T-helper 1 cell treated with Interleukin-12 subunit alpha and Interleukin-12 subunit beta and Interleukin-4 antibody, amounts not matched to agents 30 μg/mL and 1 μg/mL, for 36 hours (primary cell): Measurements from ENCODE around the gene GPN1.
A peak's percentile ranks its signal among the peaks of the same experiment; 100 is the strongest.

Source experiments
- H3K27ac Mint-ChIP-seq: one replicate; pipeline ENCODE4 v1.8.0; 2021; ENCODE audit warnings: mild to moderate bottlenecking, mixed read lengths
- H3K27me3 Mint-ChIP-seq: one replicate; pipeline ENCODE4 v1.8.0; 2021; ENCODE audit warnings: low read depth, mixed read lengths
- H3K36me3 Mint-ChIP-seq: one replicate; pipeline ENCODE4 v1.8.0; 2021; ENCODE audit warnings: low read depth, mixed read lengths
- H3K4me1 Mint-ChIP-seq: one replicate; pipeline ENCODE4 v1.8.0; 2021; ENCODE audit warnings: low read depth, mixed read lengths
- H3K4me3 Mint-ChIP-seq: one replicate; pipeline ENCODE4 v1.8.0; 2021; ENCODE audit warnings: mild to moderate bottlenecking, moderate library complexity, mixed read lengths
- H3K9me3 Mint-ChIP-seq: one replicate; pipeline ENCODE4 v1.8.0; 2021; ENCODE audit warnings: mixed read lengths

GPN1 gene

DNA sequence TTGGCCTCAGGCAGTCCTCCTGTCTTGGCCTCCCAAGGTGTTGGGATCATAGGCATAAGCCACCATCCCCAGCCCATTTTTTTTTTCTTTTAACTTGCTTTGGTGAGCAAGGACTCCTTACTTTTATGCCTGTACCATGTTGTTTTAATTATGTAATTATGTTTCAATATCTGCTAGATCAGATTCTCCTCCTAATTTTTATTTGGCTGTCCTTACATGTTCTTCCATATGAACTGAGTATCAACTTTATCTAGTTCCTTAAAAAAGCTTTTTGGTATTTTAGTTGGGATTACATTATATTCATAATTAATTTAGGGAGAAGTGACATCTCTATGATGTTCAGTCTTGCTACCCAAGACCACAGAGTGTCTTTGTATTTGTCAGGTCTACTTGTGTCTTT, 16.3 kb downstream of the GPN1 start:
- Mint-ChIP-seq H3K9me3 (no peaks in the 10 kb centered on the region), H3K27me3 (no peaks in the 10 kb centered on the region), H3K4me1 (peaks cover 3% of the 10 kb centered on the region), H3K27ac (no peak overlapping the region), H3K4me3 (no peak overlapping the region), H3K36me3 (peaks cover 35% of the 10 kb centered on the region)

DNA sequence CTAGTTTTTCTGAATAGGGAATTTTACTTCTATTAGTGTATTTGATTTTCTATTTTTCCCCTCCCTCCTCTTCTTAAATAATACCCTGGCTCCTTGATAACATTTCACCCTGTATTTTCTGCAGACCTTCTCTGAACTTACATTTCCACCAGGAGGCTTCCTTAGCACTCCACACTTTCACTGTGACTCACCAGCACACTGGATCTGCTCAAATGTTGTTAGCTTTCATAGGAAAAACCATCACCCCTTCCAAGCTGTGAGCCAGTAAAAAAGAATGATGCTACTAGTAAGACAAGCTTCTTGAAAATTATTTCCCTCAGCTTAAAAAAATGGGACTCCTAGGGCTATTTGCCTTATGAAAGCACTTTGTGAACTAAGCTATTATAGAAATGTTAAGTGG, 18.4 kb downstream of the GPN1 start:
- H3K4me3 Mint-ChIP-seq: no peak overlapping the region
- no peak overlapping the region for H3K27ac Mint-ChIP-seq
- H3K9me3 Mint-ChIP-seq: no peaks in the 10 kb centered on the region
- H3K36me3 Mint-ChIP-seq: peaks cover 34% of the 10 kb centered on the region
- H3K4me1 Mint-ChIP-seq: peaks cover 3% of the 10 kb centered on the region
- H3K27me3 Mint-ChIP-seq: no peaks in the 10 kb centered on the region

DNA sequence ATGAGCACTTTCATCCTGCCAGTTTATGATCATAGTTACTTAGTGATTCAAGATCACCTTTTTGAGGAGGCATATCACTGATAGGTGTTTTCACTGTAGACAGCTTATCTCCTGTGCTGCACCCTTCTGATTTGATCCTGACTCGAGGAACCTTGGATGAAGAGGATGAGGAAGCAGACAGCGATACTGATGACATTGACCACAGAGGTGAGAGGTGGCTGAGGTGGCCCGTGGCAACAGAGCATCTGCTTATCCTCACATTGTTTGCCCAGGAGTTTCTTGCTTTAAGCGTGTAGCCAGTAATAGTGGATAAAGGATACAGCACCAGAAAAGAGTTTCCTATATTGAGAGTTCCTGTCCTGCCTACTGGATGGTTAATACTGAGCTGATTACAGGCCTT, 18.9 kb downstream of the GPN1 start:
- H3K4me1 Mint-ChIP-seq: peaks cover 3% of the 10 kb centered on the region
- H3K27me3 Mint-ChIP-seq: no peaks in the 10 kb centered on the region
- no peak overlapping the region for H3K4me3 Mint-ChIP-seq
- peaks cover 37% of the 10 kb centered on the region for H3K36me3 Mint-ChIP-seq
- H3K9me3 Mint-ChIP-seq: no peaks in the 10 kb centered on the region
- no peak overlapping the region for H3K27ac Mint-ChIP-seq

DNA sequence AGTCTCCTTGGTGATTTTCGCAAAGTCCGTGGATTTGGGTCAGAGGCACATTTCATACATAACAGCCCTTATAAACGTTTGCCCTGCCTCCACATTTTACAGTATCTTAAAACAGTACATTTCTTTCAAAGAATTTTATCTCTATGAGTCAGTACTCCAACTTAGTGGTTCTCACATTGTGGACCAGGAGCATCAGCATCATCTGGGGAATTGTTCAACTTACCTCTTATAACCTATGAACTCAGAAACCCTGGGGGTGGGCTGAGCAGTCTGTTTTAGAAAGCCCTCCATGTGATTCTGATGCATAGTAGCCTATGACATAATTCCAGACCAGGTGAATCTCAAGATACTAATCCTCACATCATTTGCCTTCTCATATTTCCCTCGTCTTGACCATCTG, 22.2 kb downstream of the GPN1 start:
- Mint-ChIP-seq H3K4me3 (no peak overlapping the region), H3K4me1 (peaks cover 3% of the 10 kb centered on the region), H3K36me3 (peaks cover 49% of the 10 kb centered on the region), H3K27me3 (no peaks in the 10 kb centered on the region), H3K27ac (no peak overlapping the region), H3K9me3 (no peaks in the 10 kb centered on the region)

DNA sequence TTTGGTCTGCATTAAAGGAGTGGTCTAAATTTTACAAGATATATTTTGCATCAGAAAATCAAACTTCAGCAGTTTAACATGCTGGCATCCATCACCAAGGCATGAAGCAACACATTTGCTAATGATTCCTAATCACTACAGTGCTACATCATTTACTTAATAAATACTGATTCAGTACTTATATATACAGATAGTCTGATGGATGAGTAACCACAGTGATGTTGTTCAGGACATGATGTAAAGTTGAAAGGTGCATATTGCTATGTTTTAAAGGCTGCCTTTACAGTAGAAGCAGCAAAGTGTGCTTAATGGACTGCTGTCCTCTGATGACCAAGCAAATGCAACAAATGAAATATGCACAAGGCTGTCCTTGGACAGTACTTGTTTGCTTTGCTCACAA, 23.5 kb downstream of the GPN1 start:
- no peaks in the 10 kb centered on the region for H3K27me3 Mint-ChIP-seq
- H3K27ac Mint-ChIP-seq: no peak overlapping the region
- peaks cover 48% of the 10 kb centered on the region for H3K36me3 Mint-ChIP-seq
- no peaks in the 10 kb centered on the region for H3K9me3 Mint-ChIP-seq
- H3K4me1 Mint-ChIP-seq: peaks cover 3% of the 10 kb centered on the region
- H3K4me3 Mint-ChIP-seq: no peak overlapping the region

DNA sequence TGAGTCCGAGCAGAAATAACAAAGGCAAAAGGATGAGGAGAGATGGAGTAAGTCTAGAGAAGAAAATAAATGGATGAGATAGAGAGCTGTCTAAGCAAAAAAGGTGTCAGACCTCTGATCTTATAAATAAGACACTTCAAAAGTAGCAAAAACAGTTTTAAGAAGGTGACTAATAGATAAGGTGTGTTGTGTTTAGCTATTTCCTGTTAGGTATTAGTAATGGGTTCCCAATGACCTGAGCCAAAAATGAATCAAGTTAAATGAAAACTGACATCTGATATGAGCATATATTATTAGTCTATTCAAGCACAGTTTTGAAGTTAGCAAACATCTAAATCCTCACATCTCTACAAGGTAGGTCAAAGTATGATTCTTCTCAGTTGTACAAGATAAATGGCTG, 23.9 kb downstream of the GPN1 start:
- Mint-ChIP-seq H3K9me3 (no peaks in the 10 kb centered on the region), H3K4me3 (no peak overlapping the region), H3K4me1 (peaks cover 3% of the 10 kb centered on the region), H3K27me3 (no peaks in the 10 kb centered on the region), H3K27ac (no peak overlapping the region), H3K36me3 (peaks cover 44% of the 10 kb centered on the region)

DNA sequence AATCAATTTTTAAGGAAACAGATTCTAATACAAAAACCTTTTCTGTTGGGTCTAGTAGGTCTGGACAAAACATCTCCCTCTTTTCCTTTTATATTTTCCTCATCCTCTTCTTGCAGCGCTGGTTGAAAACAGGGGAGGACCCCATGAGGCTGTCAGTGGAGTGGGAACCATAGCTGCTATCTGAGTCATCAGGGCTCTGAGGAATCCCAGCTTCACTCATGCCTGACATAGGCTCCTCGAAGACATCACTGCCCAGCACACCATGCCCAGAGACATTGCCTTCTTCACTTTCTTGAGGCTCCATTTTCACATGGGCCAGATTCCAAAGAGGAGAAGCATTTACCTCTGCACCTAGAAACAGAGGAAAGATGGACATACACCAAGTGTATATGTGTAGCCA, 24.5 kb downstream of the GPN1 start:
- H3K4me3 Mint-ChIP-seq: no peak overlapping the region
- peaks cover 3% of the 10 kb centered on the region for H3K4me1 Mint-ChIP-seq
- H3K27me3 Mint-ChIP-seq: no peaks in the 10 kb centered on the region
- peak overlapping the region; percentile 42 for H3K27ac Mint-ChIP-seq
- H3K9me3 Mint-ChIP-seq: no peaks in the 10 kb centered on the region
- H3K36me3 Mint-ChIP-seq: peaks cover 42% of the 10 kb centered on the region

DNA sequence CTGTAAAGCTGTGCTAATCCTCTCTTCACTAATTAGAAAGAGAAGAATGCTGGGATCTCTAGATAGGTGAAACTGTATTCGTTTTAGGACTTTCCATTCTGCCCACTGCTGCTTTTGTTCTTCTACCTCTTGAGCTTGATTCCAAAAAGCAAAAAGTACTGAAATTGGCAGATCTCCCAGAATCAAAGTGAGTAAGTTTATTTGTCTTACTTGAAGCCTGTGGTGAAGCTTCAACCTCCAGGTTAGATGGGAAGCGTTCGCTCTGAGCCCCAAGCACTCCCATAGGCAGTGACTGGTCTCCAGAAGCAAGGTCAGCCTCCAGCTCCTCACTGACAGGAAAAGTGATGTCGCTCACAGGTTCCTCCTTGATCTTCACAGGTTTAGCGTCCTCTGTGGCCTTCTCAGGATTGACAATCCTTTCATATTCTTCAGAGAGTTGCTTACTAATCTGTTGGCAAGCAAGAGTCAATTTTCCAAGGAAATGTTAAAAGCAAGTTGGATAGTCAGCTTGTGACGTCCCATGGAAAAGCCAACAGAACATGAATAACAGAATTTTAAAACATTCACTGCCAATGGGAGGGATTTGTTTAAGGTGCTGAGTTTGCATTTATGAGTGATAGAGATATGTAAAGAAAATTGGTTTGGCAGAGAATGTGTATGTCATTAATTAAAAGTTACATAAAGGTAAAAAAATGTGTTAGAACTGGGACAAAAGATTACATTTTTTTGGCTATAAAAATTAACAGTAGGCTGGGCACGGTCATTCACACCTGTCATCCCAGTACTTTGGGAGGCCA, 26.5 kb downstream of the GPN1 start:
- Mint-ChIP-seq H3K36me3 (peaks cover 44% of the 10 kb centered on the region), H3K27ac (no peak overlapping the region)

DNA sequence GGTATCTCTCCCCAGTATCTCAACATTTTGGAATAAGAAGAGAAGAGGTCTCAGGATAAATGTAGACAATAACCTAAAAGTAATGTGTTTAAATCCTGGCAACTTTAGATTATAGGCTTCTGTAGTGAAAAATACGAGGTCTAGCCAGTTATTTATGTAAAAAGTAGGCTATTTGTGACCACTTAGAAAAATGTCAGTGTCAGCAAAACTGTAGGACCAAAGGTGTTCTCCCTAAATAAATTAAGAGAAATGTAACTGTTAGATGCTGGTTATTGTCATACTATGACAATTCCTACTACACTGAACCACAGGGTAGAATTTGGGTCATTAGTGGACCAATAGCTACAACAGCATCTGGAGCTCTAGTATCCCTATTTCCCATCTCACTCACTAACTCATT, 32.5 kb downstream of the GPN1 start:
- peaks cover 41% of the 10 kb centered on the region for H3K36me3 Mint-ChIP-seq
- peaks cover 39% of the 10 kb centered on the region for H3K4me1 Mint-ChIP-seq
- no peaks in the 10 kb centered on the region for H3K27me3 Mint-ChIP-seq
- H3K9me3 Mint-ChIP-seq: no peaks in the 10 kb centered on the region
- peak overlapping the region; percentile 41 for H3K4me3 Mint-ChIP-seq
- H3K27ac Mint-ChIP-seq: no peak overlapping the region

More for the DNA sequence above, 26.5 kb downstream of the GPN1 start:
- Mint-ChIP-seq H3K27me3 (no peaks in the 10 kb centered on the region), H3K4me3 (no peak overlapping the region), H3K9me3 (no peaks in the 10 kb centered on the region), H3K4me1 (peaks cover 10% of the 10 kb centered on the region)

DNA sequence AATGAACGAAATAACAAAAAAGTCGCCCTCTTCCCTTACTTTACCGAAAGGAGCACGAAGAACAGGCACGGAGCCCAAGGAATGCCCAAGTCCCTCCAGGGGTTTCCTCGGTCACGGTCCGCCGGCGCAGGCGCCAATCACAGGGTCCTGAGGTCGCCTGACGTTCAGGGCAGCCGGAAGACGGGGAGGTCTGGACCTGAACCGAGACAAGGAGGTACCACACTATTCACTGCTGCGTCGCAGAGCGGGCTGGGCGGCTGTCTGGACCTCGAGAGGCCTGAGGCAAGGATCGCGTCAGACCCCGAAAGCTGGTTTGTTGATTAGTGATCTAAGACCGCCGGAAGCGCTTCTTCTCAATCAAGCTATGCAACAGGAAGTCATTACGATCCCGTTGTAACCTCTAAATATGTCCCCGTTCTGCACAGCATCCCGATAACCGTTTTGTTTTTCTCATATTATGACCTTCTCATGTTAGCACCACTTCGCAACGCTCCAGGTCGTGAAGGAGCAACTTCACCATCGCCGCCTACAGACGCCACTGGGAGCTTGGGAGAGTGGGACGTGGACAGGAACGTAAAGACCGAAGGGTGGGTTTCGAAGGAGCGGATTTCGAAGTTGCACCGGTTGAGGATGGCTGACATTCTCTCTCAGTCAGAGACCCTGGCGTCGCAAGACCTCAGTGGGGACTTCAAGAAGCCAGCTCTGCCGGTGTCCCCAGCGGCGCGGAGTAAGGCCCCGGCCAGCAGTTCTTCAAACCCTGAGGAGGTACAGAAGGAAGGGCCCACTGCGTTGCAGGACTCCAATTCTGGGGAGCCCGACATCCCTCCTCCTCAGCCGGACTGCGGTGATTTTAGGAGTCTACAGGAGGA, 34.7 kb downstream of the GPN1 start, which contains the start of the genes SLC4A1AP and SUPT7L:
SLC4A1AP (plus strand) TSS at position 605 of the 869 bp plus-strand sequence; CDS start at position 631, 26 bp downstream.
SUPT7L (minus strand) TSS at position 330 of the 869 bp plus-strand sequence. CDS start 1,422 bp downstream, outside the sequence.
- Mint-ChIP-seq H3K9me3 (no peaks in the 10 kb centered on the region), H3K27ac (peak within 1 kb of the TSS; percentile 99), H3K4me1 (peaks cover 39% of the 10 kb centered on the region), H3K27me3 (no peaks in the 10 kb centered on the region), H3K36me3 (peaks cover 46% of the 10 kb centered on the region), H3K4me3 (peak within 1 kb of the TSS; percentile 99)

DNA sequence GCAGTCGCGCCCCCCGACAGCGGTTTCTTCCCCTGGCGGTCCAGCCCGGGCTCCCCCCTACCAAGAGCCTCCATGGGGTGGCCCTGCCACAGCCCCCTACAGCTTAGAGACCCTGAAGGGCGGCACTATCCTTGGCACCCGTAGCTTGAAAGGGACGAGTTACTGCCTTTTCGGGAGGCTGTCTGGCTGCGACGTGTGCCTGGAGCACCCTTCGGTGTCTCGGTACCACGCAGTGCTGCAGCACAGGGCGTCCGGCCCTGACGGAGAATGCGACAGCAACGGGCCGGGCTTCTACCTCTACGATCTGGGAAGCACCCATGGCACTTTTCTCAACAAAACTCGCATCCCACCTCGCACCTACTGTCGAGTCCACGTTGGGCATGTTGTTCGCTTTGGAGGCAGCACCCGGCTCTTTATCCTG, 35.3 kb downstream of the GPN1 start:
- Mint-ChIP-seq H3K27me3 (no peaks in the 10 kb centered on the region), H3K27ac (peak overlapping the region; percentile 99), H3K4me3 (peak overlapping the region; percentile 99), H3K9me3 (no peaks in the 10 kb centered on the region), H3K36me3 (peaks cover 51% of the 10 kb centered on the region), H3K4me1 (peaks cover 35% of the 10 kb centered on the region)

DNA sequence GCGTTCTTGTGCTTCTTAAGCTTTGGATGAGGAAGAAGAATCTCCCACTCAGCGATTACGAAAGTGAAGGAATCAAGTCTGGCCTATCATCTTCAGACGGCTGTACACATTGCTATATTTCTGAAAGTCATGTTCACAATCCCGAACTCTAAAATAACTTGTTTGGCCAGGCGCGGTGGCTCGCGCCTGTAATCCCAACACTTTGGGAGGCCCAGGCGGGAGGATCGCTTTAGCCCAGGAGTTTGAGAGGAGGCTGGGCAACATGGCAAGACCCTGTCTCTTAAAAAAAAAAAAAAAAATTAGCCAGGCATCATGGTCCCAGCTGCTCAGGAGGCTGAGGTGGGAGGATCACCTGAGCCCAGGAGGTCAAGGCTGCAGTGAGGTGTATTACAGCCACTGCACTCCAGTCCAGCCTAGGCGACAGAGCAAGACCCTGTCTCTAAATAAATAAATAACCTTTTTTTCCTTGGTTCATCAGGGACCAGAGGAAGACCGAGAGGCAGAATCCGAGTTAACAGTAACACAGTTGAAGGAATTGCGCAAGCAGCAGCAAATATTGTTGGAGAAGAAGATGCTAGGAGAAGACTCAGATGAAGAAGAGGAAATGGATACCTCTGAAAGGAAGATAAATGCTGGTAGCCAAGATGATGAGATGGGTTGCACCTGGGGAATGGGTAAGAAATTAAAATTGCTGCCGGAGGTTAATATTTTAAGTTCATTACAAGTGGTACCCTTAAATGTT, 35.9 kb downstream of the GPN1 start:
- H3K27ac Mint-ChIP-seq: peak overlapping the region; percentile 99
- peaks cover 31% of the 10 kb centered on the region for H3K4me1 Mint-ChIP-seq
- H3K4me3 Mint-ChIP-seq: peak overlapping the region; percentile 99
- H3K9me3 Mint-ChIP-seq: no peaks in the 10 kb centered on the region
- H3K36me3 Mint-ChIP-seq: peaks cover 47% of the 10 kb centered on the region
- no peaks in the 10 kb centered on the region for H3K27me3 Mint-ChIP-seq

DNA sequence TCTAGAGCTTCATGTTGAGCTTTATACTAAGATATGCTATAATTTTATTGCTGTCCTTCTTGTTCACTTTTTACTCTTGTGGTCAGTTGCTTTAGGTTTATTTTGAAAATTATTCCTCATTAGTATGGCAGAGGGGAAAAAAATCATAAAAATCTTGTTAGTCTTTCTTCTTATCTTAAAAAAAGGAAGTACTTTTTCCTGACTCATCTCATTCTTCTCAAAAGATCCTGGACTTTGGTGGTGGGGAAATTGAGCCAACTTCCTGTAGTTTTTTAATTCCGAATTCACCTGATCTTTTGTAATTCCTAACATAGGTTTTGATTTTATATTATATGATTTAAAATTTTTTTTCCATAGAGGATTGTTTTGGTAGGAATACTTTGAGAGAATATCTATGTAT, 38.6 kb downstream of the GPN1 start:
- H3K36me3 Mint-ChIP-seq: peaks cover 37% of the 10 kb centered on the region
- no peaks in the 10 kb centered on the region for H3K9me3 Mint-ChIP-seq
- H3K4me3 Mint-ChIP-seq: no peak overlapping the region
- H3K27ac Mint-ChIP-seq: no peak overlapping the region
- H3K27me3 Mint-ChIP-seq: no peaks in the 10 kb centered on the region
- H3K4me1 Mint-ChIP-seq: peaks cover 20% of the 10 kb centered on the region

DNA sequence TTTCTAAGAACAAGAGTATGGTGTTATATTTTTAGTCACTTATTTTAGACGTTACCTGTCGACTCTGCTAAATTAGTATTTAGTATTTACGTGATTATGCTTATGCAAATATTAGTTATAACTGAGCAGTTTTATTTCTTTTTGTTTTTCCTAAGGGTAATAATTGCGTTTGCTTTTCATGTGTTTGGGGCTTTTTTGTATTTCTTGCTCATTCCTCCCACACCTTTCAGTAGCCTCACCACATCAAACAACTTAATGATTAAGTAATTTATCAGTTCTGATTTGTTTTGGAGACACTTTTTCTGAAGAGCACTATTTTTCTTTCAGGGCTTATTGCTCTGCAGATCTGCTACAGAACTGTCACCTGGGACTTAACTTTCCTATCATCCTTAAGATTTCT, 42.4 kb downstream of the GPN1 start:
- H3K4me3 Mint-ChIP-seq: no peak overlapping the region
- H3K36me3 Mint-ChIP-seq: peaks cover 36% of the 10 kb centered on the region
- H3K27ac Mint-ChIP-seq: no peak overlapping the region

More for the DNA sequence above, 42.4 kb downstream of the GPN1 start:
- H3K27me3 Mint-ChIP-seq: no peaks in the 10 kb centered on the region
- no peaks in the 10 kb centered on the region for H3K9me3 Mint-ChIP-seq
- peaks cover 5% of the 10 kb centered on the region for H3K4me1 Mint-ChIP-seq
